ENCODE measurements around the gene GPR50. TPM values are rescaled to one million over a fixed set of nuclear protein-coding genes. Genes with fewer than 3 reads are reported as not detected.

GPR50 gene
- total and polyA plus RNA-seq, 2 of the 8 experiments (the other 6 are each of a cell fraction or from before 2014, with no cell fraction given): 1.6 to 1.9 TPM

- TF ChIP-seq E2F6 (IDR thresholded peaks at IDR 0.05) (no peak), SP4 (IDR thresholded peaks at IDR 0.05; ENCODE audit: low read length) (no peak), POU5F1 (IDR thresholded peaks at IDR 0.05; ENCODE audit: low read depth, low read length) (no peak), SUZ12 (IDR thresholded peaks at IDR 0.05; ENCODE audit: low read length) (peak; percentile 61), GABPA (IDR thresholded peaks at IDR 0.05; ENCODE audit: borderline replicate concordance, insufficient read depth, low read length) (no peak), MAFK (IDR thresholded peaks at IDR 0.05; ENCODE audit: low read depth, low read length) (no peak), ATF2 (IDR thresholded peaks at IDR 0.05; ENCODE audit: low read length) (no peak), ASH2L (IDR thresholded peaks at IDR 0.05; ENCODE audit: low read length) (peak; percentile 39), BACH1 (IDR thresholded peaks at IDR 0.05; ENCODE audit: low read length) (no peak), POLR2AphosphoS5 (IDR thresholded peaks at IDR 0.05; ENCODE audit: low read depth, low read length) (no peak), RXRA (IDR thresholded peaks at IDR 0.05; ENCODE audit: insufficient read depth, low read depth, low read length) (no peak), KDM5A (IDR thresholded peaks at IDR 0.05; ENCODE audit: low read length) (no peak), CBX5 (IDR thresholded peaks at IDR 0.05; ENCODE audit: low read depth, low read length) (no peak), EGR1 (IDR thresholded peaks at IDR 0.05; ENCODE audit: borderline replicate concordance, low read depth, low read length) (peak; percentile 86; the same call in 1 of the 2 replicates), ZNF274 (IDR thresholded peaks at IDR 0.05; ENCODE audit: borderline replicate concordance, extremely low read depth, low read length) (no peak), HDAC6 (IDR thresholded peaks at IDR 0.05; ENCODE audit: low read depth, low read length) (no peak)
- TF ChIP-seq, protein P1, sequence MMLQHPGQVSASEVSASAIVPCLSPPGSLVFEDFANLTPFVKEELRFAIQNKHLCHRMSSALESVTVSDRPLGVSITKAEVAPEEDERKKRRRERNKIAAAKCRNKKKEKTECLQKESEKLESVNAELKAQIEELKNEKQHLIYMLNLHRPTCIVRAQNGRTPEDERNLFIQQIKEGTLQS (IDR thresholded peaks at IDR 0.05; ENCODE audit: insufficient read depth, low read depth, low read length): no peak
These were observed 1.0 kb downstream of the GPR50 start (continued) for GRCh38 chrX:151177141-151178027.
